GM04503 (cell line): ENCODE measurements around the gene CNGB1.
A peak's percentile ranks its signal among the peaks of the same experiment; 100 is the strongest.
"Not testable (repeated sequence)": the region's sequence is repeated elsewhere in the genome, so short reads cannot be mapped to it uniquely, and the experiment has no call there.

Source experiments
- DNase-seq: peaks from one replicate; pipeline ENCODE4 v3.0.0-alpha.2; 2012; ENCODE audit warnings: low read depth

Gene CNGB1

DNA sequence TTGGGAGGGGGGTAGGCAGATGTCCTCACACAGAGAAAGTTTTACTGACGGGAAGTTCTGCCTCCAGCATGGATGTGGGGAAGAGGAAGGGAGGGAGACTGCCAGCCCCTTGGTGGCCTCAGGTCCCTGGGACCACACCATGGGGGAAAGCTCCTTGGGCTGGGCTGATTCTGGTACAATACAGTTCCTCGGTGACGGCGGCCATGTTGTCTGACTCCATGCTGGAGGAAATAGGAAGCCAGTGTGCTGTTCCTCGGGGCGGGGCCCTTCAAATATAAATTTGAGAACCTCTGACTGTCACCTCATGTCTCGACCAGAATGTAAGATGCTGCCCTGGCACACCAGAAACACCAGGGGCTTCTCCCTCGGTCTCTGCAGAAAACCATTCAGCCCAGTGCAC lies 66.8 kb downstream of the CNGB1 start:
- DNase-seq, result no peak

DNA sequence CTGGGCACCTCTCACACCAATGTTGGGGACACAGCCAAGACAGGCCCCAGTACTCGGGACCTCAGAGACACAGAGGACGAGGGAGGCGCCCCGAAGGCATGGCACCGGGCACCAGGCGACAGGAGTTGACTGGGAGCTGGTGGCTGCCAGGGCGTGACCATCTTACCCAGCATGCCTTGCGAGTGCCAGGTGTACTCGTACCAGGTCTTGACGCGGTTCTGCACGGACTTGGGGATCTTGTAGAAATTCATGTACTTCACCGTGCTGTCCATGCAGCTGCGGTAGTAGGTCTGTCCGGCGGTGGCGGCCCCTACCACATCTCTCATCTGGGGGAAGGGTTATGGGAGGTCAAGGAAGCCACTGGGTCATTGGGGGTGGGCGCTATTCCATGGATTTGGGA lies 67.3 kb downstream of the CNGB1 start:
- no peak for DNase-seq

DNA sequence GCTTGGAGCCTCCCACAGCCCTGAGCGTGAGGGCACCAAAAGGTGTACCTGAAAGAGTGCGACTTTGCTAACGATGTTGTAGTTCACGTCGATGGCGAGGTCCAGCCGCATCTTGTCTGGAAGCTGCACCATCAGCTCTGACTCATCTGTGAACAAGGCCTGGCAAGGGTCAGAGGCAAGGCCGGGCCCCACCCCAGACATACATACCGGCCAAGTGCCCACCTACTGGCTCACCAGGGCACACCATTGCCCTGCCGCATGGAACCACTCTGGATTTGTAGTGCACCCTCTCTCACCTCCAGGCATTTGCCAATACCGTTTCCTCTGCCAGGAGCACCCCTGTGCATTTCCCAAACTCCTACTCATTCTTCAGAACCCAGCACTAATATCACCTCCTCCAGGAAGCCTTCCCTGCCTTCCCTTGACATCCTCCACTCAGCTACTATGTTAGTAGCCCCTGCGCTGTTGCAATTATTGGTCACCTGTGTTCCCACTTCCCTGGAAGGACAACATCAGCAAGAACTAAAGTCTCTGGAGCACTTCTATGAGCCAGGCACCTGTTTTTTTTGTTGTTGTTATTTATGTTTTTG lies 69.4 kb downstream of the CNGB1 start:
- no peak for DNase-seq

DNA sequence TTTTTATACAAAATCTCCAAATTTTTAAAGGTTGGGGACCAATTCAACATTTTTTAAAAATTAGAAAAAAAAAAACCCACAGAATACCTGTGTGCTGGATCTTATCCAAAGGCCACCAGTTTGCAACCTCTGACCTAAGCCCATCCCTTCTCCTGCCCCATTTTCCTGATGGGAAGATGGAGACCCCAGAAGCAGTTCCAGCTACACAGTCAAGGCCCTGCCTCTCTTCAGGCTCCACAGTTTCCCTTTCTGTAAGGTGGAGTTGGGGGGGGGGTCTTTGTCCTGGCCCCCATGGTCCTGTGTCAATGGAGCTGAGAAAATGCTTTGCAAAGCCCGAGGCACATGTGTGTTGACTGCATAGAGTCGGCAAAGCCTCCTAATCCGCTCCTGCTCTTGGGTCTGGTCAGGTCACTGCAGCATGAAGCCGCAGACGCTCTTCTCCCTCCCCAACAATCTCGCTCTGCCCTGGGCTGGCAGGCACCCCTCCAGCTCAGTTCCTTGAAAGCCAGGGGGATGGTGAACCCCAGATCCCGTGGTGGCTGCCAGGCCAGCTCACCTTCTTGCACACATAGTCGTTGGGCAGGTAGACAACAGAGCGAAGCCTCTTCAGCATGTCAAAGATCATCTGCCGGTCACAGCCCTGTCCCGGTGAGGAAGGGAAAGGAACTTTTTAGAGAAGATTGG lies 70.0 kb downstream of the CNGB1 start:
- DNase-seq, result no peak

DNA sequence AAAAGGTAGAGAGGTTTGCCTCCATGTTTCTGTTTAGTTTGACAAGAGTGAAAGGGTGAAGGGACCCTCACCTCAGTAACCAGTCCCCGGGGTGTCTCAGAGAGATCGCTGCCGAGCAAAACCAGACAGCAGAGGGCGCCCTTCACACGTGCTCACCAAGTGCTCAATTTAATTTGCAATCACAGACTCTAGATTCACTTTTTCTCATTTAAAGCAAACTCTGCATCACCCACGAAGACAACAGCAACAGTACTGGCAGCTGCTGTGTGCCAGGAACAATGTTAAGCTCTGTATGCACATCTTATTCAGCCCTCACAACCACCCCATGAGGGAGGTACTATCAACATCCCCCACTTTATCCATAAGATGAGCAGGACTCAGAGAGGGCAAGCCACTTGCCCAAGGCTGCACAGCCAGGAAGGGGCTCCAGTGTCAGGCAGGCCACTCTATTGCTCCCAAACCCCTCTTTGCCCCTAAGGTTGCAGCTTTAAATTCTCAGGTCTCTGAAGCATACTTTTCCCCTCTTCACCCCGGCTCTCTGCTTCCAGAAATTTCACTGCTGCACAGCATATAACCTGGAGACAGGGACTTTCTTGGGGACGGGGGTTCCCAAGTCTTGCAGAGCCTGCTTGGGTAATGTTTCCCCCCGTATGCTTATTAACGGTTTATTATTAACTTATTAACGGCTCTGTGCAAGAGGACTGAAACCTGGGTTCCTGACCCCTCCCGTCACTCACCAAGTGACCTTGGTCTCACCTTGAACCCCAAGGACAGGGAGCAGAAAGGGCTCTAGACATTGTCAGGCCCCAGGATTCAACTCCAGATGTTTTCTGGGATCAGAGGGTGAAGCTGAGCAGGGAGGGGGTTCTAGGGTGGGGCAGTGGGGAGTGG lies 70.9 kb downstream of the CNGB1 start:
- DNase-seq, result no peak

DNA sequence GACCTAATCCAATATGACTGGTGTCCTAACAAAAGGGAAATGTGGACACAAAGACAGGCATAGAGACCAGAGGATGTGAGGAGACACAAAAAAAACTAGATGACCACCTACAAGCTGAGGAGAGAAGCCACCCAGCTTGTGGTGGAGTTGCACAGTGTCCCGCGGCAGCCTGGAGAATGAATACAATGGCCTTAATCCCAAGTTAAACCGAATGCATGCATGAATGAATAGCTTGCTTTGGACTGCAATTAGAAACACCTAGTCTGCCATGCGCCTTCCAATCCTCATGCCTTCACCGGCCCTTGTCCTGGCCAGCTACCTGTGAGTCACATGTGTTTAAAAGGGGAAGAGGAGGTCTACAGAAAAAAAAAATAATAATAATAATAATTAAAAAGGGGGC lies 72.0 kb downstream of the CNGB1 start:
- DNase-seq, result no peak

DNA sequence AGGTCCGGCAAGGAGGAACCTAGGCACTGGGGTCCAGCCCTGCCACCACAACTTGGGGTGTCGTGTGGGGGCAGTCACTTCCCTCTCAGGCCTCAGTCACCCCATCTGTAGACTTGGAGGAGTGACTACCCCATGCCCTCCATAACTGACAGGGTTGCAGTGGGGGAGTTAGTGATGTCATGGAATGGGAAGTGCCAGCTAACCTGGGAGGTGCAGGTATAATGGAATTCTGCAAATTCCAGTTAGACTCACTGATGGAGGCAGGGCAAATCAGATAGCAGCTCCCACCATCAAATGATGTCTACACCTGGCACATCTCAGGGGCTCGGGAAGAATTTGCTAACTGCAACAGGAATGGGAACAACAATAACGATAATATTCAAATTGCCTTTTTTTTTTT lies 72.9 kb downstream of the CNGB1 start:
- DNase-seq, result no peak

DNA sequence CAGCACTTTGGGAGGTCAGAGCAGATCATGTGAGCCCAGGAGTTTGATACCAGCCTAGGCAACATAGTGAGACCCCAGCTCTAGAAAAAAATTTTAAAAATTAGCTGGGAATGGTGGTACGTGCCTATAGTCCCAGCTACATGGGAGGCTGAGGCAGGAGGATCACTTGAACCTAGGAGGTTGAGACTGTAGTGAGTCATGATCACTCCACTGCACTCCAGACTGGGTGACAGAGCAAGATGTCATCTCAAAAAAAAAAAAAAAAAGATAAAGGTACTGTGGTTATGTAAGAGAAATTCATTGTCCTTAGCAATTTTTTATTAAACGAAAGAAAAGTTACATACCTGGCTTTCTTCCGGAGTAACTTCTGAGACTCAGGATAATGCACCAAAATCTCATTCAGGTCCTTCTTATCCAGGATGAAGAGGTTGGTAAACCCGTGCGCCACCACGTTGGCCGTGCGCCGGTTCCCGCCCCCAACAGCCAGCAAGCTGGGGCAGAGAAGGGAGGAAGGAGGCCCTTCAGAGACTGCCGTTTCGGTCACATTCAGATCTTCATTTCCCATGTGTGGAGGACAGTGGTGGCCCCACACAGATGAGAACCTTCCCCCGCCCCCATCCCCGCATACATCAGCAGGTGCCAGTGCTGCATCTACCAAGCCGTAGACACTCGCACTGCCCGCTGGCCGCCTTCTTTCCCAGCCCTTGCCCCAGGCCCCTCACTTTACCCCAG lies 73.7 kb downstream of the CNGB1 start:
- no peak for DNase-seq

DNA sequence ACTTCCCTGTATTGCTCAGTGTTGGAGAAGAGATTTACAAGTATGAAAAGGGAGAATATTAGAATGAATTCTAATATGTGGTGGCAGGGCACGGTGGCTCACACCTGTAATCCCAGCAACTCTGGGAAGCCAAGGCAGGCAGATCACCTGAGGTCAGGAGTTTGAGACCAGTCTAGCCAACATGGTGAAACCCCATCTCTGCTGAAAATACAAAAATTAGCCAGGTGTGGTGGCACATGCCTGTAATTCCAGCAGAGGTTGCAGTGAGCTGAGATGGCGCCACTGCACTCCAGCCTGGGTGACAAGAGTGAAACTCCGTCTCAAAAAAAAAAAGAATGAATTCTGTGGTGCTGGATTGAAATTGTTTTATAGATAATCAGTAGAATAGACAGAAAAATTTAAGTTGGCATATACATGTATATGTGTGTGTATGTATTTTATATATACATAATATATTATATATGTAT lies 75.8 kb downstream of the CNGB1 start:
- not testable (repeated sequence) for DNase-seq

DNA sequence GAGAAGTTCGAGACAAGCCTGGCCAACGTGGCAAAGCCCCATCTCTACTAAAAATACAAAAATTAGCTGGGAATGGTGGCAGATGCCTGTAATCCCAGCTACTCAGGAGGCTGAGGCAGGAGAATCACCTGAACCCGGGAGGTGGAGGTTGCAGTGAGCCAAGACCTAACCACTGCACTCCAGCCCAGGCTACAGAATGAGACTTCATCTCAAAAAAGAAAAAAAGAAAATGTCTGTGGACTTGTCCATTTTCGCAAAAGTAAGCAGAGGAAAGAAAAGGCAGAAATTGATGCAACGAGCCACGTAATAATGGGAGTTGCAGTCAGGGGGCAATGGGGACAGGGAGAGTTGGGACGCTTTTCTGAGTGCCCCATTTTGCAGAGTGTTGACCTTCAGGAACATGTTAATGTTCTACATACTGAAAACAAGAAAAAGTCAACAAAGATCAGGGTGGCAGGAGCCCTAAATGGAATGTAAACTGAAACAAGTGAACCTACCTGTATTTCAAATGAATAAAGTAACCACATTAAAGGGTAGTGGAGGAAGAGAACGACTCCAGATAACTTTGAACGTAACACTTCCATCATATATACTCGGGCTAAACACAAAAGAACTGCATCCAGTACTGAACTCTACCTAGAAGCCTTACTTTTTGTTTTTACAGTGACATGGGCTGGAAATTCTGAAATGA lies 76.4 kb downstream of the CNGB1 start:
- no peak for DNase-seq

DNA sequence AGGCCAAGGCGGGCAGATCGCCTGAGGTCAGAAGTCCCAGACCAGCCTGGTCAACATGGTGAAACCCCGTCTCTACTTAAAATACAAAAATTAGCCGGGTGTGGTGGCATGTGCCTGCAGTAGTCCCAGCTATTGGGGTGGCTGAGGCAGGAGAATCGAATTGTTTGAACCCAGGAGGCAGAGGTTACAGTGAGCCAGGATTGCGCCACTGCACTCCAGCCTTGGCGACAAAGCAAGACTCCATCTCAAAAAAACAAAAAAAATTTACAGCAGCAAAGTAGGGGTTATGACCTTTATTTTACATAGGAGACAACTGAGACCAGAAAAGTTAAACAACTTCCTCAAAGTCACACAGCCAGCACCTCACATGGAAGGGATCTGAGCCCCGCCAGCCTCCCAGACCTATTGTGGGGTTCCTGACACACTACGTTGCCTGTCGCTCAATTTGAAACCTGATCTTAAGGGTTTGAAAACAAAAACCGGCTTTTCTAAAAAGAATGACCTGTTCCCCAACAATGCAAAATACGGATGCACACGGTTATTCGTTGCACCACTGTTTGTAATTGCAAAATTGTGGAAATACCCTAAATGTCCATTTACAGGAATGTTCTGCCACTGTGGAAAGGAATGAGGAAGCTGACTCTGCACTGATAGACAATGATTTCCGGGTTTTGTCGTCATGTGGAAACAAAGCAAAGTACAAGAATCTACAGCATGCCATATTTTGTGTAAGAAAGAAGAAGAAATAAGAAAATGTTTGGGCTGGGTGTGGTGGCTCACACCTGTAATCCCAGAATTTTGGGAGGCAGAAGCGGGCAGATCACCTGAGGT lies 77.2 kb downstream of the CNGB1 start:
- peak; percentile 36 for DNase-seq

DNA sequence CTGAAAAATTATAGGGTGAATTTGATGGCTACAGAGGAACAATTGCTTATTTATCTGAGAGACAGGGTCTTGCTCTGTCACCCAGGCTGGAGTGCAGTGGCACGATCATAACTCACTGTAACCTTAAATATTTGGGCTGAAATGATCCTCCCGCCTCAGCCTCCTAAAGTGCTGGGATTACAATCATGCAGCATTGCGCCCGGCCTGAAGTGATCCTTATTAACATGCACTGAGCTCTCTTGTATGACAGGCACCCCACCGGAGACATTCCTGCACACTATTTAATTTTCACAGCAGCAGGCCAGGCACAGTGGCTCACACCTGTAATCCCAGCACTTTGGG lies 77.7 kb downstream of the CNGB1 start:
- DNase-seq, result no peak

DNA sequence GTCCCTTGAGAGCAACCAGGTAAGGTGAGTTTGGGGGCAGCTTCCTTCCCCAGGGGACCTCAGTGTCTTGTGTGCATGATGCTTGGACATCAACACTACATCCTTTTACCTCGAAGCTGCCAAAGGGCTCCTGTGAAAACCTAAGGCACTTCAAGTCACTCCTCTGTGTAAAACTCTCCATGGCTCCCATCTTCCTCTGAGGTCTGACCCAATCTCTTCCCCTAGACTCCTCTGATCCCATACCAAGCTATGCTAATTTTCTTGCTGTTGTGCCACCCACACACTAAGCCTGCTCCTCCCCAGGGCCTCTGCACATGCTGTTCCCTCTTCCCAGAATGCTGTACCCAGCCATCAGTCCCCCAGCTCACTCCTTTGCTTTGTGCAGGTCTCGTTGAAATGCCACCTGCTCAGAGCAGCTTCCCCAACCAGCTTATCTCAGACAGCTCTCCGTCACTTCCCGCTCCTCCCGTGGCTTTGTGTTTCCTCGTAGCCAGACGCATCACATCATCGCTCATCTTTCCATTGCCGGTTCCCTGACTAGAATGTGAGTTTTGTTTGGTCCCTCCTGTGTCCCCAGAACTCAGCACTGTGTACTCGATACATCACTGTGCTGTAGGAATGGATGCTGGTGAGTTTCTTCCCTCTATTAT lies 78.4 kb downstream of the CNGB1 start:
- DNase-seq, result no peak

DNA sequence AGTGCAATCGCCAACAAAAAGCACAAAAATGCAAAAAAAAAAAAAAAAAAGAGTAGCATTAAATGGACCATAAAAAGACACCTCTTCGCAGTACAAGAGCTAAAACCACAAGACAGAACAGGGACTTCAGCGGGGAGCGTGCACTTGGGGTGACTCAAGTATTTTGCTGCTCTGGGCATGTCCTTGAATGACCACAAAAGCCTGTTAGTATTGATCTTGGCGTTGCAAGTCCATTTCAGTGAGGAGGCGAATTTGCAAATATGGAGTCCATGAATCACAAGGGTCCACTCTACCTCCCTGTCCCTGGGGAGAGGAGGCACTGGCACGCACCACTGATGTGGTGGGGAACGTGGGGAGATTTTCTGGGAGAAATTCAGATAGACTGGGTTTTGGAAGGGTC lies 78.9 kb downstream of the CNGB1 start:
- no peak for DNase-seq

DNA sequence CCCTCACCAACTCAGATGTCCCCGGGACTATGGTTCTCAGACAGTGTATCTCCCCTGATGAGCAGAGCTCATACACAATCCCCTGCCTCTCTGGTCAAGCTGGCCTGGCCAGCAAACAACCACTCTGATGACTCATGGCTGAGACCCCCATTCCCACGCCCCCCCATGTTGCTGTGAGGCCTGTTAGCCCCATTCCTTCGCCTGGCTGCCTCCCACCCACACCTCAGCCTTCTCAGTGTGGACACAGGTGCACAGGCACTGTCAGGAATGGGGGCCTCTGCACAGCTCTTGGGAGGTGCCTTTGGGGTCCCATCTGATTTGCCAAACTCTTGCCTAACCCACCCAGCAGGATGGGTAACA lies 80.2 kb downstream of the CNGB1 start:
- DNase-seq, result no peak

DNA sequence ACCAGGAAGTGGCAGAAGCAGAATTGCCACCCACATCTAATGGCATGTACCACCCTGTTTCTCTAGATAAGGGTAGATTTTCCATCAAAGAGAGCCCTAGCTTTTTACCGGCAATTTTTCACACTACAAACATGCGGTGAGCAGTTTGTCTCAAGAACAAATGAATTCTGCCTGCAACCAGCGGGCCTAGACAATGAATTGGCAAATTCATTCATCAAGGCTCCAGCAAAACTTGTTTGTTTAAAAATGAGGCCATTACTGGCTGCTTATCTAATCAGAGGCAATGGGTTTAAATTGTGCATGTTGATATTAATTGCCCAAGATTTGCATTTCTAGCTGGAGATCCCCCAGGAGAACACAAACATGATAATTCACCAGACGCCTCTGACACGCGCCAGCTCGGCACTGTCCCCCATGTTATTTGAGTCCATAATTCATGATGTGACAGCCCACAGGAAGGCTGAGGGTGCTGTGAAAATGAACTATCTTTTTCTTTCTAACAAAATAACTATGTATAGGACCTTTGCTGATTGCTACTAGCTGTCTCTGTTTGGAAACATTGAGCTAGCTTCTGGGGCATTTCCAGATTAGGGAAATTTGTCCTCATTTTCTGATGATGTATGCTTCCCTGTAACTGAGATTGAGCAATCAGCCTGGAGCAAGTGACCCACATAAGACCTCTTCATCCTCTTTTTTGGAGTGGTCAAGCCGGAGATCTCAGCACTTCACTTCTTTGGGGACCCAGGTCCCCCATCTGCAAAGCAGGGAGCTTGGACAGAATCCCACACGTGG lies 80.8 kb downstream of the CNGB1 start:
- DNase-seq, result no peak

DNA sequence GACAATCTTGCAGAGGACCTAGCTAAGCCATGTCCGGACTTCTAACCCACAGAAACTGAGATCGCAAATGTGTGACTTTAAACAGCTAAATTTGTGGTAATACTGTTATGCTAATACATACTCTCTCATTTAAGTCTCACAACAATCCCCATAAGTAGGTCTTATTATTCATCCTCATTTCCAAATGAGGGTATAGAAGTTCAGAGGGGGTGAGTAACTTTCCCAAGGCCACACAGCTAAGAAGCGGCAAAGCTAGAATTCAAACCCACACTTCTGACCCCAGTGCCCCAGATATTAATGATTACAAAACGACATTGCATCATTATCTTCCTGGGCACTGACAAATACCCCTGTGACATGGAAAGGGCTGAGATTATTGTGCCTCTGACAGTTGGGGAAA lies 81.4 kb downstream of the CNGB1 start:
- no peak for DNase-seq

DNA sequence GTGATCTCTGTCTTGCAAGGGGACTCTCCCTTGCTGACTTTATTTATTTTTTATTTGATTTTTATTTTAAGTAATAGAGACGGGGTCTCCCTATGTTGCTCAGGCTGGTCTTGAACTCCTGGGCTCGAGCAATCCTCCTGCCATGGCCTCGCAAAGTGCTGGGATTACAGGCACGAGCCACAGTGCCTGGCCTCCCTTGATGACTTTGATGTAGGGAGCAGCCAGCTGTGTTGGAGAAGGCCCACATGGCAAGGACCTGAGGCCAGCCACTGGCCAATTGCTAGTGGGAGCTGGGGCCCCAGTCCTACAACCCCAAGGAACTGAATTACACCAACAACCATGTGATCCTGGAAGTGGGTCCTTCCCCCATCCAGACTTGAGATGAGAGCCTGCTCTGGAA lies 81.8 kb downstream of the CNGB1 start:
- DNase-seq, result no peak

DNA sequence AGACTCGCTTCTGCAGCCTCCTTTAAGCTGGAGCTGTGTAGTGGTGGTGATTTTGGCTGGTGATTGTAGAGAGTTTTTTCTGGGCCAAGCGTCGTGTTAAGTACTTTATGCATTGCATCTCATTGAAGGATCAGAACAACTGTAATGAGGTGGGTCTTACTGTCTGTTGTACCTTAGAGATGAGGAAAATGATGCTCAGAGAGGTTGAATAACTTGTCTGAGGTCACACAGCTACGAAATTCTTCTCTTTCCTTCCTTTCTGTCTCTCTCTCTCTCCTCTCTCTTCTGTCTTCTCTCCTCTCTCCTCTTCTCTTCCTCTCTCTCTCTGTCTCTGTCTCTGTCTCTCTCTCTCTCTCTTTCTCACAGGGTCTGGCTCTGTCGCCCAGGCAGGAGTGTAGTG lies 82.8 kb downstream of the CNGB1 start:
- DNase-seq, result no peak

DNA sequence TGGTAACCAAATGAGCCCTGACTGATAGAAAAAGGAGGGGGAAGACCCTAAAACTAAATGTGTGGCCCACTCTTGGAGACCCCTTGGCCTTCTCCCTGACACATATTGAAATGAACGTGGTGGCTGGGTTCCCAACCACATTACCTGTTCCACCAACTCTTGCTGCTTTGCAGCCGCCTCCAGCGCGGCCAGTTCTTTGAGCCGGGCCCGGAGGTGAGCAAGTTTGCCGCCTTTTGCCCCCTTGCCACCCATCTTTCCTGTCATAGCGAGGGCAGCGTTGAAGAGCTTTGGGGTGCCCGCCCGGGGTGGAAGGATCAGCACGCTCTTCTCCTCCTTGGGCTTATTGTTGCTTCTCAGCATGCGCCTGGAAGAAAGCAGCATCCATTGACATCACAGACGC lies 83.2 kb downstream of the CNGB1 start:
- DNase-seq, result no peak
